GM21360 (cell line): ENCODE results near the gene RHCE.
"Not testable (repeated sequence)": the region's sequence is repeated elsewhere in the genome, so short reads cannot be mapped to it uniquely, and the experiment has no call there.

Experiments
- ATAC-seq: cut with Tn5 transposase; IDR thresholded peaks from one replicate; pipeline ENCODE4 v1.9.1; 2021; ENCODE audit warnings: mild to moderate bottlenecking, moderate library complexity; ENCODE audit not compliant: unreplicated experiment

The RHCE gene

DNA sequence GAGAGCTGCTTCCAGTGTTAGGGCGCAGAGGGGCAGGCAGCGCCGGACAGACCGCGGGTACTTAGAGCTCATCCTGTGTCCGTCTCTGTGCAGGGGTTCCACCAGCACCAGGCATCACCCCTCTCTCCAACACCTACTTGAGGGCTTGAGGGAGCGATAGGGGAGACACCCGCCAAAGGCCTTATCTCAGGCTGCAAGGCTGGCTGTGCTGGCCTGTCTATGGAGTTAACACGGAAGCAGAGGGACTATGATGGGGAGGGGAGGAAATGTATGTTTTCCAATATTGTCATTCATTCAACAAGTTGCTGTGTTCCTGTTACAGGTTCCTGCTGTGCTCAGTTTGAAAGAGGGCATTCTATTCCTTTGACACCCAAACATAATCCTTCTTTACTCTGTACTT is at the start of gene RHCE:
TSS of gene RHCE (minus strand) at position 111 of the 400 bp plus-strand sequence. CDS start at position 72, 39 bp downstream.
- ATAC-seq, result not testable (repeated sequence)

DNA sequence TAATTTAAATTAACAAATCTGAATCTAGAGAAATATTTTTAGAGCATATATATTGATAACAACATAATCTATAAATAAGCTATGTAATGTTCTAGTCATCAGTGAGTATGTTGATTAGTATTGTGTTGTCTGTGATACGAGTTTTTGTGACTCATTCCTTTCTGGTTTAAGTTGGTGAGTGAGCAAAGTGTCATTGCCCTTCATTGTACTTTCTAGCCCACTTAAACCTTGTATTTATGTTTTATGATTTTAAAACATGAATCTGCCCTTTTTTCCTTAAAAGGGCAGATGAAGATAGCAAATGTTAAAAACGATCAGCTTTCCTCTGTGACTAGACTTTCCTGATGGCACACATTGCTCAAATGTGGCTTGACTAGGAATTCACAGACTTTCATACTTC is 48.6 kb upstream of the RHCE start:
- ATAC-seq, result no peak

GRCh38 chr1:25468033-25468432 is 47.4 kb upstream of the RHCE start:
- ATAC-seq, result no peak

GRCh38 chr1:25467616-25468015 is 47.0 kb upstream of the RHCE start:
- ATAC-seq, result no peak

DNA sequence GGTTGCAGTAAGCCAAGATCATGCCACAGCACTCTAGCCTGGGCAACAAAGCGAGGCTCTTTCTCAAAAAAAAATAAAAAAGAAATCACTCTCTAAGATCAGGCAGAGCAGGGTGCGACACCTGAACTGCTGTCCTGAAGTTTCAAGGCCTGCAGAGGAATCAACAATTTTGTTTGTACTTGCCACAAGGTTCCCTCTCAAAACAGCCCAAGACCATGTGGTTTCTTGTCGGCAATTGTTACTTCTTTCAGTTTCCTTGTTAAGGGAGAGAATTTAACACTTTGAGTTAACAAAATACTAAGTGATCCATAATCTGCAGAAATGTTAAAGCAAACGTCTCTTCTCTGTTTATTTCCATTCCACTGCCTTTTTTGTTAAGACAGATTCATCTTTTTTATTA is 46.6 kb upstream of the RHCE start:
- no peak for ATAC-seq

GRCh38 chr1:25462732-25463131 is 42.1 kb upstream of the RHCE start:
- ATAC-seq, result no peak

GRCh38 chr1:25461849-25462248 is 41.2 kb upstream of the RHCE start:
- ATAC-seq, result no peak

- ATAC-seq, result not testable (repeated sequence)
Observed at GRCh38 chr1:25460816-25461215, 40.2 kb upstream of the RHCE start.

- ATAC-seq, result no peak
Observed at GRCh38 chr1:25460020-25460419, 39.4 kb upstream of the RHCE start.

DNA sequence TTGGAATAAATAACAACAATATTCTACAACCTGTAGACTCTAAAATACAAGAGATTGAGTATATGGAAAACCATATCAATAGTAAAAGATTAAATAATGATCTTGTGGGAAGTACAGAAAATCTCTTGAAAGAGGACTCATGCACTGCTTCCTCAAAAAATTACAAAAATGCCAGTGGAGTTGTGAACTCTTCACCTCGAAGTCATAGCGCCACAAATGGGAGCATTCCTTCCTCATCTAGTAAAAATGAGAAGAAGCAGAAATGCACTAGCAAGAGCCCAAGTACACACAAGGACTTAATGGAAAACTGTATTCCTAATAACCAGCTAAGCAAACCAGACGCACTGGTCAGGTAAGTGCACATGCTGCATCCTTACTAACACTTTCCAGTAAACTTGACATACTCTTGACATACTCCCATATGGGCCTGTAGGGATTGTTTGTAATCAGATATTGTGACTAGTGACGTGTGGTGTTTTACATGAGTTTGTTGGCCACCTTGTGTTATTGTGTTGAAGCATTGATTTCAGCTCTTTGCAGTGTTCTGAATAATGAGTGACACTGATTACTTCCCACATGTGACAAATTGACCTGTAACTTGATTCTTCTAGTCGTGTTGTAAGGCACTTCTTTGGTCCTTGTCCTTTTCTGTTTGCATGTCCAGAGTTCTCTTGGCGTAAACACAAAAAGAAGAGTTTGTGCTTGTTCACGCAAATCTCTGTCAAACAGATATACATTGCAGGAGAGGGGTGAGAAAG is 38.1 kb upstream of the RHCE start:
- no peak for ATAC-seq

- no peak for ATAC-seq
Observed at GRCh38 chr1:25456502-25456901, 35.9 kb upstream of the RHCE start.

GRCh38 chr1:25451908-25452307 is 31.3 kb upstream of the RHCE start:
- no peak for ATAC-seq

DNA sequence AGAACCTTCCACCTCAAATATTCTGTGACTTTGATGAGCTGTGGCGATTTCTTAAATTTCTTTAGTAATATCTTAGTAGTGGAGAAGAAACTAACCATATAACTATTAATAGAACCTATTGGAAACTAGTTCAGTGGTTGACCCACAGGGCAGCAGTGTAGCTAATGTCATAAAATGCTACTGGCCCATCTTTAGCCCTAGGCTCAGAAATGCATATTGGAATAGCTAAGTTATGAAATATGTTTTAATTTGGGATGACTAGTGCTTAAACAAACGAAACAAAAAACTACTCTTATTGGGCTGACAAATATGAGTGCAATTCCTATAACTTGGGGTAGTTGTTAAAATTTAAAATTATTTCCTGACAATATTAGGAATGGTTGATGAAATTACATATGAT is 30.3 kb upstream of the RHCE start:
- ATAC-seq, result no peak

- ATAC-seq, result peak; percentile 56
Observed at GRCh38 chr1:25447547-25447946, 26.9 kb upstream of the RHCE start.

GRCh38 chr1:25445993-25446538 is 25.4 kb upstream of the RHCE start:
- no peak for ATAC-seq

GRCh38 chr1:25444604-25445003 is 24.0 kb upstream of the RHCE start:
- not testable (repeated sequence) for ATAC-seq

DNA sequence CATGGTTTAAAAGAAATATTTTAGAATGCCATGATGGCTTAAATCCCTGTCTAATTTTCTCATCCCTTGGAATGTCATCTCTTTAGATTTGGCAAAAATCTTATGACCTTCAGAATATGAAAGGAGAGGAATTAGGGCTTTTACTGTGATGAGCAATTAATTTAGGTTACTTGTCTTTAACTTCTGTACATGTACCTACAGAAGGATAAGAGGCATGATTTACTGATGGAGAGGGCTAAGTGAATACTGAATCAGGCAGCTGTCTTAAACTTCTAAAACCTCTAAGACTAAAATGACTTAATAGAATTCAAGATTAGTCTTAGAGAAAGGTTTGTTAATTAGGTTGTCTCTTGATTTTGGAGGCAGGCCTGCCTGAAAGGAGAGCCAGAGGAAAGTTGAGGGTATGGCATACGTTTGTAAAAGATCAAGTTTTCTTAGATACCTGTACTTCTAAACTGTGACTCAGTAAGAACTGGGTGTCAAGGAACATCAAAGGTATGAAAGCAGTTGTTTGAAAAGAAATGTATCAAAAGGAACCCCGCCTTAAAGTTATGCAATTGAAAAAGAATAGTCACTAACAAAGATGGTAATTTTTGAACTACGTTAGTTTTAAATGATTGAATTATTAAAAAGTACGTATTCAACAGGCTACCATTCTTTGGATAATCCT is 22.5 kb upstream of the RHCE start:
- no peak for ATAC-seq

- no peak for ATAC-seq
Observed at GRCh38 chr1:25442178-25442577, 21.6 kb upstream of the RHCE start.

DNA sequence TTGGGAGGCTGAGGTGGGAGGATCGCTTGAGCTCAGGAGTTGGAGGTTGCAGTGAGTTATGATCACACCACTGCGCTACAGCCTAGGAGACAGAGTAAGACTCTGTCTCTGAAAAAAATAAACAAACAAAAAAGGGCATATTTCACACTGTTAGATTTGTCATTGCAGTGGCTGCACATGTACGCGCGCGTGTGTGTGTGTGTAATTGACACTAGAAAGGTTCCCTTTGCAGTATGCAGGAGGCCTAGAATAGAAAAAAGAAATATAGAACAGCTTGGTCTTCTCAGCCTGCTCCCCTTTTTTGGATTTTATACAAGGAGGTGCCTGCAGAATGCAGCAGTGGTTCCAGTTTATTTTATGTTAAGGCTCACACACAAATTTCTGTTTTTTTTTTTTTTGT is 18.7 kb upstream of the RHCE start:
- ATAC-seq, result no peak

GRCh38 chr1:25437672-25438071 is 17.0 kb upstream of the RHCE start:
- ATAC-seq, result no peak

GRCh38 chr1:25435397-25436108 is 14.9 kb upstream of the RHCE start:
- no peak for ATAC-seq
